Transverse colon (tissue), 4 donors: Measurements from ENCODE around the gene CASP8. TPM values are rescaled to one million over a fixed set of nuclear protein-coding genes. Genes with fewer than 3 reads are reported as not detected.
A peak's percentile ranks its signal among the peaks of the same experiment; 100 is the strongest.

Source experiments
- DNase-seq: peaks from one replicate; pipeline ENCODE4 v3.0.0-alpha.2; 2019
- H3K27ac ChIP-seq, 4 donors: fragments of 200-600 bp; sonication (generic); 2 replicates each; pipeline ENCODE4 v1.5.1; 2016 to 2018; ENCODE audit warnings: inconsistent platforms in 4 of 4
- H3K27me3 ChIP-seq: fragments of 200-600 bp; sonication (generic); 2 replicates; pipeline ENCODE4 v1.5.1; 2017; ENCODE audit warnings: inconsistent platforms
- H3K36me3 ChIP-seq, 4 donors: fragments of 200-600 bp; sonication (generic); 2 replicates each; pipeline ENCODE4 v1.5.1; 2017 to 2019; ENCODE audit warnings: inconsistent platforms in 4 of 4
- H3K4me1 ChIP-seq, 4 donors: fragments of 200-600 bp; sonication (generic); 2 replicates each; pipeline ENCODE4 v1.5.1; 2017 to 2020; ENCODE audit warnings: inconsistent platforms in 4 of 4
- H3K4me3 ChIP-seq, 4 donors: fragments of 200-600 bp; sonication (generic); 1 replicate in 1 of 4; 2 replicates in 3 of 4; pipeline versions ENCODE4 v1.5.1 to v1.6.1; 2017 to 2019; ENCODE audit warnings: inconsistent platforms in 4 of 4
- H3K9me3 ChIP-seq, 2 donors: fragments of 200-600 bp; sonication (generic); 2 replicates each; pipeline ENCODE4 v1.5.1; 2017 to 2019; ENCODE audit warnings: inconsistent platforms in 2 of 2
- CTCF ChIP-seq, 5 experiments: fragments of 200-600 bp in 3 of 5; fragments of 450-650 bp in 2 of 5; sonication (generic) in 3 of 5; IDR thresholded peaks; 1 replicate in 2 of 5; 2 replicates in 3 of 5; pipeline ENCODE4 v1.5.1; 2016 to 2017; ENCODE audit warnings: antibody characterized with exemption in 5 of 5, inconsistent platforms in 3 of 5, mild to moderate bottlenecking in 2 of 5, moderate library complexity in 1 of 5
- EP300 ChIP-seq: sonication (generic); formaldehyde crosslinking; IDR thresholded peaks from one replicate; pipeline ENCODE4 v1.6.1; 2017; ENCODE audit warnings: antibody characterized with exemption, low read depth
- POLR2A ChIP-seq: fragments of 450-650 bp; IDR thresholded peaks from one replicate; pipeline ENCODE4 v1.6.1; 2016; ENCODE audit warnings: antibody characterized with exemption, mild to moderate bottlenecking, moderate library complexity
- POLR2AphosphoS5 ChIP-seq, 3 donors: sonication (generic); formaldehyde crosslinking; IDR thresholded peaks; one replicate each; pipeline ENCODE4 v1.6.1; 2016; ENCODE audit warnings: antibody characterized with exemption in 3 of 3
- WGBS, 2 donors: methylation state at CpG; one replicate each; pipeline ENCODE4 v1.1.5; 2018; ENCODE audit warnings: low coverage in 1 of 2; 5-methylcytosine and 5-hydroxymethylcytosine counted together
- in situ Hi-C, 4 donors: fragments of 200-750 bp; cut with MboI; loops; one replicate each; pipeline versions ENCODE4 v1.15.0 to v1.15.1; 2017; ENCODE audit warnings: low sequenced_read_pairs in 3 of 4, low pct_ligation_motif_present in 1 of 4, low pct_unique_long_range_greater_than_20kb in 1 of 4
- intact Hi-C: fragments of 100-400 bp; cut with DNase I; formaldehyde crosslinking; loops from one replicate; pipeline ENCODE4 v1.15.1; 2023; ENCODE audit warnings: low total_unique reads
- total RNA-seq, 4 donors: library from RNA; depleted of rRNA; stranded (reverse); fragments of >200 nt; gene quantifications; one replicate each; pipeline ENCODE4 v1.1.0, GENCODE V29; 2016

Gene CASP8
- total RNA-seq, 4 donors from 2014 or later = 27.6 to 55.7 (median 40.5) TPM

- Histone ChIP-seq H3K27ac (no peak overlapping the region), H3K27me3 (no peaks in the 10 kb centered on the region), H3K9me3 (no peaks in the 10 kb centered on the region), H3K36me3 (no peaks in the 10 kb centered on the region), H3K4me3 (no peak overlapping the region), H3K4me1 (peaks cover 0 to 15% (median 9%) of the 10 kb centered on the region in 4 donors)
- in situ Hi-C loops (no loop called here), intact Hi-C loops (loop anchor here (10.0 kb wide), 1 partner anchor 114 kb away; no protein-coding TSS in a partner anchor)
- DNase-seq = no peak
- no peak for TF ChIP-seq CTCF (IDR thresholded peaks at IDR 0.05)
- no peak for TF ChIP-seq POLR2AphosphoS5 (IDR thresholded peaks at IDR 0.05)
- no peak for TF ChIP-seq EP300
- TF ChIP-seq POLR2A = no peak
- 87 to 88% methylated on average over 4 of the region's 4 CpGs for WGBS, 2 donors
These were observed 9.6 kb upstream of the CASP8 start for GRCh38 chr2:201250741-201251140.

GRCh38 chr2:201254081-201254730 is 6.1 kb upstream of the CASP8 start:
- no peaks in the 10 kb centered on the region for H3K36me3 ChIP-seq
- H3K4me3 ChIP-seq = no peak overlapping the region
- no peak for TF ChIP-seq POLR2A
- TF ChIP-seq EP300 = no peak
- TF ChIP-seq POLR2AphosphoS5 (IDR thresholded peaks at IDR 0.05) = no peak
- no peak for TF ChIP-seq CTCF (IDR thresholded peaks at IDR 0.05)
- H3K27me3 ChIP-seq = no peaks in the 10 kb centered on the region
- peaks cover 0 to 29% (median 16%) of the 10 kb centered on the region in 4 donors for H3K4me1 ChIP-seq
- intact Hi-C loops (loop anchor here (10.0 kb wide), 1 partner anchor 111 kb away; no protein-coding TSS in a partner anchor), in situ Hi-C loops (no loop called here)
- DNase-seq = peak; percentile 61
- H3K27ac ChIP-seq = peak overlapping the region; percentile 1 to 72 (median 28)
- WGBS, 2 donors = 45 to 51% methylated on average over 3 to 5 of the region's 5 CpGs
- H3K9me3 ChIP-seq = no peaks in the 10 kb centered on the region

- Histone ChIP-seq H3K27me3 (no peaks in the 10 kb centered on the region), H3K9me3 (no peaks in the 10 kb centered on the region), H3K27ac (peak overlapping the region in 1 of 4 donors; percentile 72), H3K4me3 (no peak overlapping the region), H3K4me1 (peaks cover 0 to 43% (median 22%) of the 10 kb centered on the region in 4 donors), H3K36me3 (no peaks in the 10 kb centered on the region)
- in situ Hi-C loops (no loop called here), intact Hi-C loops (loop anchor here (10.0 kb wide), 1 partner anchor 109 kb away; no protein-coding TSS in a partner anchor)
- WGBS, 2 donors = 95 to 100% methylated on average over 3 of the region's 3 CpGs
- no peak for DNase-seq
- TF ChIP-seq POLR2A (no peak), CTCF (IDR thresholded peaks at IDR 0.05) (no peak)
These were observed 4.8 kb upstream of the CASP8 start for GRCh38 chr2:201255408-201256033.

- 95% methylated on average over 3 of the region's 3 CpGs; no CpG with 5 or more reads in 1 of the 2 donors for WGBS, 2 donors
- intact Hi-C loops = loop anchor here (10.0 kb wide), 1 partner anchor 109 kb away; no protein-coding TSS in a partner anchor
- Histone ChIP-seq H3K9me3 (no peaks in the 10 kb centered on the region), H3K27ac (peak overlapping the region in 2 of 4 donors; percentile 92 to 96), H3K4me3 (no peak overlapping the region), H3K36me3 (no peaks in the 10 kb centered on the region), H3K27me3 (no peaks in the 10 kb centered on the region), H3K4me1 (peaks cover 0 to 46% (median 22%) of the 10 kb centered on the region in 4 donors)
- no peak for TF ChIP-seq CTCF (IDR thresholded peaks at IDR 0.05)
- TF ChIP-seq POLR2A = no peak
- TF ChIP-seq POLR2AphosphoS5 (IDR thresholded peaks at IDR 0.05) = no peak
- no peak for TF ChIP-seq EP300
- no peak for DNase-seq
- in situ Hi-C loops = no loop called here
These were observed 4.3 kb upstream of the CASP8 start for GRCh38 chr2:201256082-201256481.
